RWPE2 (cell line): ENCODE results near the gene ADK.

Source experiments
- ATAC-seq: fragments of 200-7000 bp; cut with Tn5 transposase; 3 replicates; pipeline ENCODE4 v1.9.1; 2021; ENCODE audit warnings: low read depth
- DNase-seq: peaks from one replicate; pipeline ENCODE4 v3.0.0-alpha.2; 2020; ENCODE audit warnings: low spot score
- H3K27ac ChIP-seq: fragments of 450-650 bp; 2 replicates; pipeline ENCODE4 v1.5.1; 2017; ENCODE audit warnings: mild to moderate bottlenecking; ENCODE audit not compliant: poor library complexity, severe bottlenecking
- H3K27me3 ChIP-seq: fragments of 250-450 bp; sonication (Bioruptor Pico); 2 replicates; pipeline ENCODE4 v1.5.1; 2021; ENCODE audit warnings: mild to moderate bottlenecking, moderate library complexity; ENCODE audit not compliant: insufficient read depth, poor library complexity, severe bottlenecking
- H3K36me3 ChIP-seq: fragments of 250-450 bp; sonication (Bioruptor Pico); 2 replicates; pipeline ENCODE4 v1.5.1; 2020; ENCODE audit warnings: low read depth, mild to moderate bottlenecking, moderate library complexity
- H3K4me1 ChIP-seq: fragments of 250-450 bp; sonication (Bioruptor Pico); 2 replicates; pipeline ENCODE4 v1.5.1; 2021; ENCODE audit warnings: mild to moderate bottlenecking, moderate library complexity; ENCODE audit not compliant: insufficient read depth, poor library complexity, severe bottlenecking
- H3K4me3 ChIP-seq: fragments of 250-450 bp; sonication (Bioruptor Pico); 2 replicates; pipeline ENCODE4 v1.5.1; 2021; ENCODE audit warnings: mild to moderate bottlenecking, moderate library complexity; ENCODE audit not compliant: severe bottlenecking
- H3K9me3 ChIP-seq: fragments of 250-450 bp; sonication (Bioruptor Pico); 2 replicates; pipeline ENCODE4 v1.5.1; 2021; ENCODE audit warnings: mild to moderate bottlenecking, moderate library complexity; ENCODE audit not compliant: severe bottlenecking
- TF ChIP-seq, protein P1 (sequence below): fragments of 450-650 bp; IDR thresholded peaks from one replicate; pipeline ENCODE4 v1.5.1; 2017; ENCODE audit warnings: mild to moderate bottlenecking, moderate library complexity; ENCODE audit not compliant: poor library complexity, severe bottlenecking

ADK gene

DNA sequence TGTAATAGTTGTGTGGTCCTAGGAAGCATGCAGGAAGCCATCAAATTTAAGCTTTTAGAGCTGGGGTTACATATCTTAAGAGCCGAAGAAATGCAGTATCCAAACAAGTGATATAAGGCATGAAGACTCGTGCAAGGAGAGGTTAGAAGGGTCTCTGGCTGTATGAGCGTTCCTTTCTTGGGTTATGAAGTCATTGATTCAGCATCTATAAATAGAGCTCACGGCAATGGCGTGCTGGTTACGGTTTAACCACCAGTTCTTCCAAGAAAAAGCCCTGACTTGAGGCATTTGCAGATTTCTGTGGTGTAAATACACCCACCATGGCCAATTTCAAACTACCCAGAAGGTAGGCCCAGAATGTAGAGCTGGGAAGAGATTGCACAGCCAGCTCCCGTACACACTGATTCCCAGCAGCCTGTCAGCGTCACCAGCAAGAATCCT lies 603.4 kb downstream of the ADK start:
- TF ChIP-seq, protein P1, sequence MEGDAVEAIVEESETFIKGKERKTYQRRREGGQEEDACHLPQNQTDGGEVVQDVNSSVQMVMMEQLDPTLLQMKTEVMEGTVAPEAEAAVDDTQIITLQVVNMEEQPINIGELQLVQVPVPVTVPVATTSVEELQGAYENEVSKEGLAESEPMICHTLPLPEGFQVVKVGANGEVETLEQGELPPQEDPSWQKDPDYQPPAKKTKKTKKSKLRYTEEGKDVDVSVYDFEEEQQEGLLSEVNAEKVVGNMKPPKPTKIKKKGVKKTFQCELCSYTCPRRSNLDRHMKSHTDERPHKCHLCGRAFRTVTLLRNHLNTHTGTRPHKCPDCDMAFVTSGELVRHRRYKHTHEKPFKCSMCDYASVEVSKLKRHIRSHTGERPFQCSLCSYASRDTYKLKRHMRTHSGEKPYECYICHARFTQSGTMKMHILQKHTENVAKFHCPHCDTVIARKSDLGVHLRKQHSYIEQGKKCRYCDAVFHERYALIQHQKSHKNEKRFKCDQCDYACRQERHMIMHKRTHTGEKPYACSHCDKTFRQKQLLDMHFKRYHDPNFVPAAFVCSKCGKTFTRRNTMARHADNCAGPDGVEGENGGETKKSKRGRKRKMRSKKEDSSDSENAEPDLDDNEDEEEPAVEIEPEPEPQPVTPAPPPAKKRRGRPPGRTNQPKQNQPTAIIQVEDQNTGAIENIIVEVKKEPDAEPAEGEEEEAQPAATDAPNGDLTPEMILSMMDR, result no peak
- Histone ChIP-seq H3K4me3 (no peak overlapping the region), H3K9me3 (no peaks in the 10 kb centered on the region), H3K27me3 (no peaks in the 10 kb centered on the region), H3K36me3 (no peaks in the 10 kb centered on the region), H3K4me1 (no peaks in the 10 kb centered on the region), H3K27ac (no peak overlapping the region)
- ATAC-seq (no peak), DNase-seq (no peak)

DNA sequence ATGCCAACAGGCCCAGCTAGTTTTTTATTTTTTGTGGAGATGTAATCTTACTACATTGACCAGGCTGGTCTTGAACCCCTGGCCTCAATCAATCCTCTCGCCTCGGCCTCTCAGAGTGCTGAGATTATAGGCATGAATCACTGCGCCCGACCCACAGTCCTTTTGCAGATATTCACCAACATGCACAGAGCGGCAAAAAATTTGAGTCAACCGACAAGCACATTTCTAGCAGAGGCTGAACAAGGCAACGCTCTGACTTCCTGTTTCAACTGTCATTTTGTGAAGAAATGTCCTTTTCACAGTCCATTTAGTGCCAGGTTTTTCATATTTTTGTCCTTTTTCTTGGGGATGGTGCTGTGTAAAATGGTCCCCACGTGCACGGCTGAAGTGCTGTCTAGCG lies 604.3 kb downstream of the ADK start:
- H3K9me3 ChIP-seq, result no peaks in the 10 kb centered on the region
- TF ChIP-seq, protein P1, result no peak
- no peak overlapping the region for H3K27ac ChIP-seq
- no peak for ATAC-seq
- no peak overlapping the region for H3K4me3 ChIP-seq
- H3K27me3 ChIP-seq, result no peaks in the 10 kb centered on the region
- H3K4me1 ChIP-seq, result no peaks in the 10 kb centered on the region
- H3K36me3 ChIP-seq, result no peaks in the 10 kb centered on the region
- no peak for DNase-seq
